ENCODE results near the gene HECTD1.
"Not testable (repeated sequence)": the region's sequence is repeated elsewhere in the genome, so short reads cannot be mapped to it uniquely, and the experiment has no call there.

Gene HECTD1

GRCh38 chr14:31224808-31225207, 17.2 kb upstream of the HECTD1 start:
- DNase-seq, result no peak

- DNase-seq, result no peak
Observed at GRCh38 chr14:31223331-31223730, 15.7 kb upstream of the HECTD1 start.

GRCh38 chr14:31222834-31223233, 15.2 kb upstream of the HECTD1 start:
- no peak for DNase-seq

GRCh38 chr14:31221266-31221665, 13.7 kb upstream of the HECTD1 start:
- no peak for DNase-seq

GRCh38 chr14:31219169-31219568, 11.6 kb upstream of the HECTD1 start:
- no peak for DNase-seq

GRCh38 chr14:31216359-31216758, 8.8 kb upstream of the HECTD1 start:
- DNase-seq, result no peak

GRCh38 chr14:31212893-31213292, 5.3 kb upstream of the HECTD1 start:
- no peak for DNase-seq

- DNase-seq, result no peak
Observed at GRCh38 chr14:31209605-31210004, 2.0 kb upstream of the HECTD1 start.

- no peak for DNase-seq
Observed at GRCh38 chr14:31208546-31209424, 1.2 kb upstream of the HECTD1 start.

GRCh38 chr14:31207287-31207754, 272 bp downstream of the HECTD1 start:
- no peak for DNase-seq

GRCh38 chr14:31206536-31207286, 882 bp downstream of the HECTD1 start:
- peak; percentile 46 for DNase-seq

- DNase-seq, result peak; percentile 18
Observed at GRCh38 chr14:31205681-31206535, 1.7 kb downstream of the HECTD1 start.

- peak; percentile 15 for DNase-seq
Observed at GRCh38 chr14:31204593-31205534, 2.7 kb downstream of the HECTD1 start.

GRCh38 chr14:31203899-31204592, 3.5 kb downstream of the HECTD1 start:
- DNase-seq, result not testable (repeated sequence)

- DNase-seq, result no peak
Observed at GRCh38 chr14:31203414-31203742, 4.2 kb downstream of the HECTD1 start.

GRCh38 chr14:31201111-31201510, 6.5 kb downstream of the HECTD1 start:
- DNase-seq, result no peak

- no peak for DNase-seq
Observed at GRCh38 chr14:31200702-31200990, 6.9 kb downstream of the HECTD1 start.

GRCh38 chr14:31197671-31198070, 9.9 kb downstream of the HECTD1 start:
- DNase-seq, result no peak

- DNase-seq, result peak; percentile 26
Observed at GRCh38 chr14:31196839-31197492, 10.6 kb downstream of the HECTD1 start.

- DNase-seq, result no peak
Observed at GRCh38 chr14:31194661-31195060, 12.9 kb downstream of the HECTD1 start.

- DNase-seq, result no peak
Observed at GRCh38 chr14:31194095-31194494, 13.5 kb downstream of the HECTD1 start.

Data from suppressor macrophage treated with lipopolysaccharide for 4 hours (primary cell).